GM18861 (cell line): ENCODE measurements around the gene C16orf74.

Experiments
- ATAC-seq: cut with Tn5 transposase; IDR thresholded peaks from one replicate; pipeline ENCODE4 v1.9.1; 2021; ENCODE audit not compliant: unreplicated experiment

The C16orf74 gene

GRCh38 chr16:85750827-85751697, at the start of gene C16orf74:
Gene C16orf74 (minus strand): TSS chr16:85751096. CDS start chr16:85735217, 15,879 bp downstream.
- ATAC-seq = no peak

DNA sequence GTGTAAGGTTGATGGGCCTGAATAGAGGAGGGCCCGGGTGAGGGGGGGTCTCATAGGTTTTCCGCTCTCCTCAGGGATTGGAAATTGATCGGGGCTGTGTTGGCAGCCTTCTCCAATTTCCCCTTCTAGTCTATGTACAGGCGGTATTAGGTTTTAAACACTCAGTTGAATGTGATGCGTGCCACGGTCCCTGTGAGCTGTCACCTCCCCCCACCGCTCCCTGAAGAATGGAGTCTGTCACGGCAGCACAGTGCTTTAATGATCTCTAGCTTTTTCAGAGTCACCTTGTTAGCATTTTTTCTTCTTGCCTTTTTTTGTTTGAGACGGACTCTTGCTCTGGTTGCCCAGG, 49.4 kb upstream of the C16orf74 start:
- no peak for ATAC-seq

- peak; percentile 57 for ATAC-seq
These were observed 48.8 kb upstream of the C16orf74 start, which contains the start of the genes COX4I1 and EMC8 for GRCh38 chr16:85799497-85800320. Gene COX4I1 (plus strand): TSS chr16:85799695. CDS start chr16:85801206, 1,511 bp downstream. Gene EMC8 (minus strand): TSS chr16:85799544. CDS start chr16:85799295, 249 bp downstream.

- ATAC-seq = peak; percentile 20
These were observed 48.1 kb upstream of the C16orf74 start for GRCh38 chr16:85798901-85799496.

- no peak for ATAC-seq
These were observed 47.4 kb upstream of the C16orf74 start for GRCh38 chr16:85798283-85798776.

- ATAC-seq = no peak
These were observed 45.7 kb upstream of the C16orf74 start for GRCh38 chr16:85796599-85796998.

DNA sequence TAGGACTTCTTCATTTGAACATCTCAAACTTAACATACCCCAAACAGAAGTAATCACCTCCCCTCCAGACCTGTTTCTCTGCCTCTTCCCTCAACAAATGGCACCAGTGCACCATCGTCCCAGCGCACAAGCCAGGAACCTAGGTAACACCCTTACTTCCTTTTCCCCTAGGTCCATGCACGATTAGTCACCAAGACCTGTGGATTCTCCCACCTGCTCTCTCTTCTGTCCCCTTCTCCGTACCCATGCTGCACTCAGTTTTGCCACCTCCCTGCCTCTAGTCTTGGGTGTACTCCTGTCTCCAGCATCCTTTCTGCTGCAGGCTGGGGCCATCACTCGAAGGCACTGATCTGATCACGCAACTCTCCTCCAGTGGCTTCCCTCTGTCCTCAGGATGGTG, 45.3 kb upstream of the C16orf74 start:
- no peak for ATAC-seq

DNA sequence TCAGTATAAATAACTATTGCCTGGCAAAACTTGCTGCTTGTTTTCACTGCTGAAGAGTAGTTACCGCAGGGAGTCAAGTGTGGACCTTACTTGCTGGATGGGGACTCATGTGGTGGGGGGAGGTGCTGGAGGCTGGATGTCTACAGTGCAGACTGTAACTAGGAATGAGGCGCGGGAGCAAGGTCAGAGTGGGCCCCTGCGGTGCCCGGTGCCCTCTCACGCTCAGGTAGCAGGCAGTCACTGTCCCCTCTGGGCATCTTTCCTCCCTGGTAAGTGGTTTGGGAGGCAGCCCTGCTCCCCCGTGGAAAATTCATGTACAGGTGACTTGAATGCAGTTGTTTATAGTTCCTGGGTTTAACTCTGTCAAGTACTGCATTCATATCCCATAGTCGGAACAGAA, 43.8 kb upstream of the C16orf74 start:
- no peak for ATAC-seq

DNA sequence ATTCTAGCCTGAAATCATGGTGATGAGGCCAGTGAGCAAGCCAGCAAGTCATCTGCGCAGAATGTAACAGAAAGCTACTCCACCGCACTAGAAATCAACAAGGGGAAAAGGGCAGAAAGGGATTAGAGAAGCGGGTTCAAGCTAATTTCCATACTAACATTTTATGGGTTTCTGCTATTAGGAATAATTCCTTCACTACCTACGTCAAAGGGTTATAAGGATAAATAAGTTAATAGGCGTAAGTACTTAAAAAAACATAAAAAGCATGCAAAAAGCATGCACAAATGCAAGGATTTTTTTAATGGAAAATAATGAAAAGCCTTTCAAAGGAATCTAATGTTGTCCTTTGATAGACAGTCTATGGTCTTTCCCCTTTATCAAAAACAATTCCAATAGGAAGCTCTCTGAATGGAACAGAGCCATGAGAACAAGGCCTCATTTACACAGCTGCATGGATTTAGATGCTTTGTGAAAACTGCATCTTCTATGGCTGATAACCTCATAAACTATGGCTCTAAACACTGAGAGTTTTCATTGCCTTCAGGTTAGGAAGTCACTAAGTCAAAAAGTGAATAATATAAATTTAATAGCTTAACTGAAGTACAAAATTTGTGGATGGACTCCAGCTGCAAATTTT, 42.9 kb upstream of the C16orf74 start:
- ATAC-seq = no peak

DNA sequence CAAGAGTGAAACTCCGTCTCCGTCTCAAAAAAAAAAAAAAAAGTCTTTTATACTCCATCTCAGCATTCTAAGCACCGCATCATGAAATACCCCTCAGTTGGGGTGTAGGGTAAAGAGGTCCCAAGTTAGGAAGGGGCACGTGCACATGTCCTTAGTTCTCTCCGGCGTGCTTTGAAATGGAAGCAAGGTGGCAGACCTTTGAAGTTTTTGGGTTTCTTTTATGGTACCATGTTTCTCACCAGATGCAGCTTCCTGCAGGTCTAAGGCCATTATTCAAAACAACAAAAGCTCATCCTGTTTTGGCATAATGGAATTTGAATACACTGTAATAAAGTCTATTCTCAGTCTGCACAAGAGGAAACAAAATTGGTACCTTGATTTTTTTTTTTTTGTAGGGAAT, 38.9 kb upstream of the C16orf74 start:
- ATAC-seq = no peak

- no peak for ATAC-seq
These were observed 37.9 kb upstream of the C16orf74 start for GRCh38 chr16:85788819-85789218.

DNA sequence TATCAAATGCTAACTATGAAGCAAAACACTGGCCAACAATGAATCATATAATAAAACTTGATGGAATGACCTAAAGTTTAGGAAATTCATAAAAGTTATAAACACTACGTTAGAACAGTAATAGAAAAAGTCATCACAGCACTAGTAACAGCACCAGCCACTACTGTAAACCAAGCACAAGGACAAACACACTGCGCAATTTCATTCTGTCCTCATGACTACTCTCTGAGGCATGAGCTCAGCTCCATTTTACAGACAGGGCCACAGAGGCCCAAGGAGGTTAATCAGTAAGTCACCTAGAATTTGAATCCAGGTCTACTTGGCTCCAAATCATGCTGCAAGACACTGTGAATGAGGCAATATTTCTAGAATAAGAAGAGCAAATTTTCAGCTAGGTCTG, 35.0 kb upstream of the C16orf74 start:
- no peak for ATAC-seq

GRCh38 chr16:85784813-85785212, 33.9 kb upstream of the C16orf74 start:
- no peak for ATAC-seq

GRCh38 chr16:85783441-85783840, 32.5 kb upstream of the C16orf74 start:
- no peak for ATAC-seq

- ATAC-seq = no peak
These were observed 31.6 kb upstream of the C16orf74 start for GRCh38 chr16:85782451-85782850.

DNA sequence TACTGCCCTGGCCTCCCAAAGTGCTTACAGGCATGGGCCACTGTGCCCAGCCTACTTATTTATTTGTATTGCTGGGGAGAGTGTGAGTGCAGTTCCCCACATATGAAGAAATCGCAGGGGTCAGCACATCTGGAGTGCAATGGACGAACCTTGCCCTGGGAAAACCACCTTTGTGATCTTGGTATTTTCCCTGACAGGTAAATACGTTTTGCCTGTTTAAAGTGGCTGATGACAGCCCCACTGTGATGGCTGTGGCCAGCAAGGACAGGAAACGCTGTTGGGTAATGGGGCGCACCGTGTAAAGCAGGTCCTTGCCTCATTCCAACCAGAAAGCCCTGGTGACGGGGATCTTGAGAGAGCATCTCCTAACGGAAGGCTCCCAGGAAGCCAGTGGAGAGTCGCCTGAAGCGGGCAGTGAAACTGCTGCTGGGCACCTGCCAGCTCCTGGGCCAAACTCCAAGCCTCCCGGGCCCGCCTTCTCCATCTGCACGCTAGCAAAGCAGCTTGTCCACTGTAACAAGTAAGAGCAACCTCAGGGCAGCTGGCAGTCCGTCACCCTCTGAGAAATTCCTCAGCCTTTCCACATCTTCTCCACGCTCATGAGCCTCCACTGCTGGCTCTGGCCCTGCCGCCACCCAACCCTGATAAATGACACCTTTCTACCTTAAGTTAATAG, 30.9 kb upstream of the C16orf74 start:
- no peak for ATAC-seq

GRCh38 chr16:85781156-85781555, 30.3 kb upstream of the C16orf74 start:
- no peak for ATAC-seq

DNA sequence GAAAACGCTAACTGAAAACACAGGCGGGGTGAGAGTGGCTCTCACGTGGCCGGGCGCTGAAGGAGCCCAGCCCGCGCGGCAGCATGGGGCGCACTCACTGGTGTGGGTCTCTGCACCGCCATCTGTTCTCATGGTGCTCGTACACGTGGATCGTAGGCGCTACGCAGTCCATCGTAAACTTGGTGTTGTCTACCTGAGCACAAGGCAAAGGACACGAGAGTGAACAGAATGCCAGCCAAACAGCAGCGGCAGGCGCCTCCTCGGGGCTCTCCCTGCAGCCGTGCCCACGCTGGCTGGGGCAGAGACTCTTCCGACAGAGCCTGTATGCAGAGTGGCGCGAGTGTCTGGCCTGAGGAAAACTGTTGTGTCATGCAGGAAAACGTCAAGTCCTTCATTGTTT, 29.4 kb upstream of the C16orf74 start:
- no peak for ATAC-seq

GRCh38 chr16:85778873-85779272, 28.0 kb upstream of the C16orf74 start:
- ATAC-seq = no peak

DNA sequence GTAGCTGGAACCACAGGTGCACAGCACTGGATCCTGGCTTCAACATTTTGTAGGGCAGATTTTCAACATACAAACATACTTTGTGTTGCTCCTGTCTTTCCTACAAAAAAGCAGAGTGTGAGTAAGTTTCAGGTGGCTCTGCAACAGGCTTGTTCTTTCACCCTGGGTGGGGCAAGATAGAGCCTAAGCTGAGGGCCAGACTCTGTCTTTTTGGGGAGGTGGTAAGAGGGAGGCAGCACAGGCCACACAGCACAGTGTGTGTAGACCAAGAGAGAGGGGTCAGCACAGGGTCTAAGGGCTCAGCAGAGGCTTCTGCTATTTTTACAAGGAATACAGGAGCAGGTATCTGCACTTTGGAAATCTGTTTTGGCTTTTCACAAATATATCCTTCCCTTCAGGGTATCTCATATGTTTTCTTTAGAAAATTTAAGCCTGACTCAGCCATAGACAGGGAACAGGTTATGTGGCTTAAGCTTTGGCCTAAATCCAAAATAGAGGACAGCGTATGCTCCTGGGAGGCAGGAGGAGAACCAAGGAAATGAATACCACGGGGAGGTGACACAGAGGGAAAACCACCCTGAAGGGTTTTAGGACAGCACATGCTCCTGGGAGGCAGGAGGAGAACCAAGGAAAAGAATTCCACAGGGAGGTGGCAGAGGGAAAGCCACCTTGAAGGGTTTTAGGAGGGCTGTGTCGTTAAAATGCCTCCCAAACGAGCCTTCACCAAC, 26.9 kb upstream of the C16orf74 start:
- no peak for ATAC-seq
